ENCODE data around the gene IGSF21.

GRCh38 chr1:18264450-18265039 lies 156.9 kb downstream of the IGSF21 start:
- TF ChIP-seq POLR2A (IDR thresholded peaks at IDR 0.05) (no peak), CTCF (IDR thresholded peaks at IDR 0.05) (no peak), EP300 (IDR thresholded peaks at IDR 0.05) (no peak)

Measured in suprapubic skin (tissue), 3 donors.